Small intestine (tissue), 7 donors: ENCODE measurements around the gene SHISA6. TPM values are rescaled to one million over a fixed set of nuclear protein-coding genes. Genes with fewer than 3 reads are reported as not detected.

Experiments used
- DNase-seq, 2 donors: peaks; one replicate each; pipeline versions ENCODE4 v3.0.0 to v3.0.0-alpha.2; 2013
- FAIRE-seq: peaks from 2 replicates; lab custom pipeline; 2012; peaks lifted over from hg19 to GRCh38; lab: Jason Lieb, UNC
- H3K27ac ChIP-seq, 3 donors: one replicate each; pipeline ENCODE4 v1.5.1; 2013; ENCODE audit warnings: low read length in 2 of 3, mild to moderate bottlenecking in 2 of 3, control low read depth in 1 of 3, inconsistent platforms in 1 of 3, low read depth in 1 of 3, moderate library complexity in 1 of 3
- H3K27me3 ChIP-seq, 3 donors: one replicate each; pipeline ENCODE4 v1.6.1; 2013; ENCODE audit warnings: low read length in 3 of 3, inconsistent platforms in 1 of 3; ENCODE audit not compliant: control insufficient read depth in 3 of 3, insufficient read depth in 3 of 3
- H3K36me3 ChIP-seq, 3 donors: one replicate each; pipeline ENCODE4 v1.6.1; 2013; ENCODE audit warnings: low read length in 3 of 3, inconsistent platforms in 1 of 3, low read depth in 1 of 3, mild to moderate bottlenecking in 1 of 3, moderate library complexity in 1 of 3; ENCODE audit not compliant: control insufficient read depth in 3 of 3, insufficient read depth in 2 of 3
- H3K4me1 ChIP-seq, 3 donors: one replicate each; pipeline ENCODE4 v1.6.1; 2013; ENCODE audit warnings: low read length in 2 of 3, inconsistent platforms in 1 of 3, low read depth in 1 of 3, mild to moderate bottlenecking in 1 of 3, moderate library complexity in 1 of 3; ENCODE audit not compliant: control insufficient read depth in 3 of 3, insufficient read depth in 2 of 3
- H3K4me3 ChIP-seq, 3 donors: one replicate each; pipeline ENCODE4 v1.5.1; 2013; ENCODE audit warnings: low read length in 3 of 3, control low read depth in 1 of 3, inconsistent platforms in 1 of 3, low read depth in 1 of 3, mild to moderate bottlenecking in 1 of 3, moderate library complexity in 1 of 3
- H3K9me3 ChIP-seq, 2 donors: one replicate each; pipeline ENCODE4 v1.6.1; 2013; ENCODE audit warnings: low read depth in 1 of 2, low read length in 1 of 2; ENCODE audit not compliant: control insufficient read depth in 2 of 2, insufficient read depth in 1 of 2
- WGBS, 3 donors: extraction: QIAGEN DNeasy Blood & Tissue Kit; methylation state at CpG; one replicate each; pipeline ENCODE4 v1.1.7; 2013; 5-methylcytosine and 5-hydroxymethylcytosine counted together
- polyA plus RNA-seq, 4 donors: library from polyadenylated mRNA; stranded (reverse) in 3 of 4; unstranded in 1 of 4; fragments of 200-250 nt in 3 of 4; fragments of 120-200 nt in 1 of 4; gene quantifications; one replicate each; pipeline versions ENCODE4 v1.2.1 to v1.2.3, GENCODE V29; 2013
- donor health status: healthy with polysubstance abuse.
- donor health status: control.
- donor health status: control.
- donor health status: Bipolar disorder and iron deficiency.
- donor health status: healthy.

The SHISA6 gene
- polyA plus RNA-seq, 4 donors = 0.04 to 0.24 TPM; not detected in 2

GRCh38 chr17:11284811-11285210, 43.8 kb downstream of the SHISA6 start:
- H3K4me3 ChIP-seq = no peak overlapping the region
- no peak overlapping the region for H3K27ac ChIP-seq
- no peaks in the 10 kb centered on the region for H3K36me3 ChIP-seq
- H3K27me3 ChIP-seq = no peaks in the 10 kb centered on the region
- no peaks in the 10 kb centered on the region for H3K4me1 ChIP-seq
- FAIRE-seq = no peak
- H3K9me3 ChIP-seq = no peaks in the 10 kb centered on the region
- DNase-seq = no peak
- 27 to 60% (median 49%) methylated on average over 1 of the region's 1 CpG for whole genome bisulfite sequencing, 3 donors

- DNase-seq (no peak), FAIRE-seq (no peak)
- no peaks in the 10 kb centered on the region for H3K36me3 ChIP-seq
- H3K27me3 ChIP-seq = no peaks in the 10 kb centered on the region
- H3K9me3 ChIP-seq = no peaks in the 10 kb centered on the region
- WGBS, 3 donors = 70 to 85% (median 76%) methylated on average over 5 of the region's 5 CpGs
- no peaks in the 10 kb centered on the region for H3K4me1 ChIP-seq
- H3K27ac ChIP-seq = no peak overlapping the region
- H3K4me3 ChIP-seq = no peak overlapping the region
Observed at GRCh38 chr17:11285946-11286345, 44.9 kb downstream of the SHISA6 start.

- FAIRE-seq = no peak
- Histone ChIP-seq H3K27ac (no peak overlapping the region), H3K4me3 (no peak overlapping the region), H3K27me3 (no peaks in the 10 kb centered on the region), H3K9me3 (no peaks in the 10 kb centered on the region), H3K4me1 (no peaks in the 10 kb centered on the region), H3K36me3 (no peaks in the 10 kb centered on the region)
- no peak for DNase-seq
Observed at GRCh38 chr17:11287791-11288190, 46.8 kb downstream of the SHISA6 start.

GRCh38 chr17:11290814-11291213, 49.8 kb downstream of the SHISA6 start:
- no peak overlapping the region for H3K27ac ChIP-seq

GRCh38 chr17:11292491-11292890, 51.5 kb downstream of the SHISA6 start:
- 89 to 92% (median 91%) methylated on average over 8 of the region's 8 CpGs for WGBS, 3 donors
- H3K9me3 ChIP-seq = no peaks in the 10 kb centered on the region
- H3K36me3 ChIP-seq = no peaks in the 10 kb centered on the region
- FAIRE-seq (no peak), DNase-seq (no peak)
- no peaks in the 10 kb centered on the region for H3K4me1 ChIP-seq
- no peak overlapping the region for H3K27ac ChIP-seq
- no peak overlapping the region for H3K4me3 ChIP-seq
- H3K27me3 ChIP-seq = no peaks in the 10 kb centered on the region

More at GRCh38 chr17:11290814-11291213, 49.8 kb downstream of the SHISA6 start:
- WGBS, 3 donors = 79 to 91% (median 82%) methylated on average over 7 of the region's 7 CpGs
- DNase-seq (no peak), FAIRE-seq (no peak)
- Histone ChIP-seq H3K9me3 (no peaks in the 10 kb centered on the region), H3K27me3 (no peaks in the 10 kb centered on the region), H3K4me3 (no peak overlapping the region), H3K36me3 (no peaks in the 10 kb centered on the region), H3K4me1 (no peaks in the 10 kb centered on the region)

- H3K4me3 ChIP-seq = no peak overlapping the region
- 78 to 82% (median 78%) methylated on average over 8 of the region's 8 CpGs for WGBS, 3 donors
- DNase-seq (no peak), FAIRE-seq (no peak)
- no peaks in the 10 kb centered on the region for H3K36me3 ChIP-seq
- no peaks in the 10 kb centered on the region for H3K9me3 ChIP-seq
- no peak overlapping the region for H3K27ac ChIP-seq
- no peaks in the 10 kb centered on the region for H3K4me1 ChIP-seq
- H3K27me3 ChIP-seq = no peaks in the 10 kb centered on the region
Observed at GRCh38 chr17:11293480-11293879, 52.5 kb downstream of the SHISA6 start.

- H3K27me3 ChIP-seq = no peaks in the 10 kb centered on the region
- H3K4me3 ChIP-seq = no peak overlapping the region
- no peaks in the 10 kb centered on the region for H3K36me3 ChIP-seq
- 85 to 92% (median 85%) methylated on average over 10 of the region's 10 CpGs for WGBS, 3 donors
- H3K27ac ChIP-seq = no peak overlapping the region
- no peaks in the 10 kb centered on the region for H3K4me1 ChIP-seq
- DNase-seq (no peak), FAIRE-seq (no peak)
- no peaks in the 10 kb centered on the region for H3K9me3 ChIP-seq
Observed at GRCh38 chr17:11294826-11295225, 53.8 kb downstream of the SHISA6 start.

GRCh38 chr17:11296994-11297393, 56.0 kb downstream of the SHISA6 start:
- 32 to 47% (median 40%) methylated on average over 4 of the region's 4 CpGs for WGBS, 3 donors
- Histone ChIP-seq H3K36me3 (no peaks in the 10 kb centered on the region), H3K4me3 (no peak overlapping the region), H3K4me1 (no peaks in the 10 kb centered on the region), H3K9me3 (no peaks in the 10 kb centered on the region), H3K27me3 (no peaks in the 10 kb centered on the region), H3K27ac (no peak overlapping the region)
- FAIRE-seq (no peak), DNase-seq (peak in 1 of 2 donors; percentile 17)

GRCh38 chr17:11298401-11298800, 57.4 kb downstream of the SHISA6 start:
- H3K27me3 ChIP-seq = no peaks in the 10 kb centered on the region
- H3K9me3 ChIP-seq = no peaks in the 10 kb centered on the region
- H3K4me3 ChIP-seq = no peak overlapping the region
- no peak overlapping the region for H3K27ac ChIP-seq
- H3K4me1 ChIP-seq = no peaks in the 10 kb centered on the region
- WGBS, 3 donors = 77 to 89% (median 79%) methylated on average over 1 of the region's 1 CpG
- H3K36me3 ChIP-seq = no peaks in the 10 kb centered on the region
- DNase-seq = no peak
- no peak for FAIRE-seq
